Renal pelvis (tissue), 4 donors: Measurements from ENCODE around the gene PPARD. TPM values are rescaled to one million over a fixed set of nuclear protein-coding genes. Genes with fewer than 3 reads are reported as not detected.
"Not testable (repeated sequence)": the region's sequence is repeated elsewhere in the genome, so short reads cannot be mapped to it uniquely, and the experiment has no call there.

Experiments
- DNase-seq: peaks from one replicate; pipeline ENCODE4 v3.0.0-alpha.2; 2013
- polyA plus RNA-seq, 3 donors: library from polyadenylated mRNA; unstranded; fragments of 120-200 nt; gene quantifications; one replicate each; pipeline ENCODE4 v1.2.1, GENCODE V29; 2013; ENCODE audit not compliant: insufficient read length in 3 of 3

The PPARD gene
- polyA plus RNA-seq, 3 donors: 25.8 to 28.7 (median 27.8) TPM

DNA sequence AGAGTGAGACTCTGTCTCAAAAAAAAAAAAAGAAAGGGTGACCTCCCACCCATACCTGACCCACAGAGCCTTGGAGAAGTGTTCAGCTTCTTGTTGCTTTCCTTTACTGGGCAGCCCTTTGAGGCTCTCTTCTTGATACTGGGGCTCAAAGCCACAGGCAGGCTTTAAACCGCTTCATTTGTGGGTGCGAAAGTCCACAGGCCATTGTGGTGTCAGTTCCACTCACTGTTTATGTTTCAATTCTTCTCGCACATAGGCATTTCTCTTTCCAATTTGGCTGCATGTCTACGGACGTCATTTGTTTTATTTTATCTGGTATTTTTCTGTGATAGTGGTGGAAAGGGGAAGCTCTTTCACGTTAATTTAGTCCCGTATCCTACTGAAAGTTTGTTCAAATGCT lies 34.6 kb downstream of the PPARD start:
- DNase-seq: no peak

DNA sequence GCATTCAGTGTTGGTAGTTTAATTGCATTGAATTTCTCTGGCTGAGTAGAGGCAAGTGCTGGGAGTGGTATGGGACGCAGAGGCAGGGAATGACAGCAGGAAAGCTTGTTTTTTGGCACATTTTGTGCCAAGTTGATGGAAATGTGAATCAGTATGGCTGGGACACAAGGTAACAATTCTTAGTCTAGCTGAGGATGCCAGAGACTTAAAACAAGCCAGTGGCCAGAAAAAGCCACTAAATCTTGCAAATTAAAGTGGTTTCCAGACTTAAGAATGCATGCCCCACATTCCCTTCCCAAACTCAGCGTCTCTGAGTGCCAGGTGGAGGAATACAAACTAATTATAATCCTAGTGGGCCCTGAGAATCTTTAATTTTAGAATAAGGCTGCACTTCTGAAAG lies 35.9 kb downstream of the PPARD start:
- no peak for DNase-seq

DNA sequence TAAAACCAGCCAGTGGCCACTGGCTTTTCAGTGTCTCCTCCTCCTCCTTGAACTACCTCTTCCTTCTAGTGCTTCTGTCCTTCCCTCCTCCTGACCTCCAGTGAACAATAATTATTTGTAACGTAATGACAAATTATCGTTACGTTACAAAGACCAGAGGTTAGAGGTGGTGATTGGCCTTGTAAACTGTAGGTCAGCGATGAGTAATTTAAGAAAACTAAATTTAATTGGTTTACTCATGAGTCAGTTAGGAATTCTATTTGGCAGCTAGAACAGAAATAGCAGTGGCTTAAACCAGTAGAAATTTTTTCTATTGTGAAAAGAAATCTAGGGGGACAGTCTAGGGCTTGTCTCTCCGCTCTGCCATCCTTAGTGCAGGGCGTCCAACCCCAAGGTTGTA lies 38.8 kb downstream of the PPARD start:
- DNase-seq: no peak

DNA sequence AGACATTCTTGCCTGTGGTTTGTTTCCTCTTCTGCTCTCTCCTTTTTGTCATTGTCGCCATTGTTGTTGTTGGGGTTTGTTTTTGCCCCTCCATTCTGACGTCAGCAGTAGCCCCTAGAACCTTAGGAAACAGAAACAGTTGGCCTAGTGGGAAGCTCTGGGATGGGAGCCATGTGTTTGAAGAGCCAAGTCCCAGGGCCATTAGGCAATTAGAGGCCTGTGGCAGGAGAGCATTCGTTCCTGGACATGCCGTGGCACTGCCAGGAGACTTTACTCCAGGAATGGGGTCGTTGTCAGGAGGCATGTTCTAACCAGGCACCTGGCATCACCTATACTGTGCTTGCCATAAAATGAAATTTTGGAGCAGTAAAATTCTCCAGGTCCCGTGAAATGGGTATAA lies 39.7 kb downstream of the PPARD start:
- DNase-seq: no peak

DNA sequence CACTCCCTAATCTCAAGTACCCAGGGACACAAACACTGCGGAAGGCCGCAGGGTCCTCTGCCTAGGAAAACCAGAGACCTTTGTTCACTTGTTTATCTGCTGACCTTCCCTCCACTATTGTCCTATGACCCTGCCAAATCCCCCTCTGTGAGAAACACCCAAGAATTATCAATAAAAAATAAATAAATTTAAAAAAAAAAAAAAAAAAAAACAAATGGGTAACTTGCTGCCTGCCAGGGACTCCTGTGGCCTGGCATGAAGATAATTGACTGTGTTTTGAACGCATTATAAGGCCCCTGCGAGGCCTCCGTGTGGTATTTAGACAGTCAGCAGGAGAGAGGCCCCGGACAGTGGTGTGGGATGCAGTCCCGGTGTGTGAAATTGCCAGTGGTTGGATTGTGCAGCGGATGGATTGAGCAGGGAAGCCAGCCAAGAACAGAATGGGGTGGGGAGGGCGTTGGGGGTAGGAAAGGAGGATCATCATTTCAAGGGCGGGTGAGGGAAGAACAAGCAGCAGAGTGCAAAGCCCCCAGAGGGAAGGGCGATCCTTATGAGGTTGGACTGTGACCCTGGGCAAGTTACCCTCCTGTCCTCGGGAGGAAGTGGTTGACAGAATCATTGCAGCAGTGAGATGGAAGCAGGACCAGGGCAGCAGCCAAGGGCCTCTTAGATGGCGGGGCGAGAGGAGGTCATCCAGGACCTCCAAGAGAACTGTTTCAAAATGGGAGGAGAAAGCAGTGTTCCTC lies 43.3 kb downstream of the PPARD start:
- DNase-seq: no peak

DNA sequence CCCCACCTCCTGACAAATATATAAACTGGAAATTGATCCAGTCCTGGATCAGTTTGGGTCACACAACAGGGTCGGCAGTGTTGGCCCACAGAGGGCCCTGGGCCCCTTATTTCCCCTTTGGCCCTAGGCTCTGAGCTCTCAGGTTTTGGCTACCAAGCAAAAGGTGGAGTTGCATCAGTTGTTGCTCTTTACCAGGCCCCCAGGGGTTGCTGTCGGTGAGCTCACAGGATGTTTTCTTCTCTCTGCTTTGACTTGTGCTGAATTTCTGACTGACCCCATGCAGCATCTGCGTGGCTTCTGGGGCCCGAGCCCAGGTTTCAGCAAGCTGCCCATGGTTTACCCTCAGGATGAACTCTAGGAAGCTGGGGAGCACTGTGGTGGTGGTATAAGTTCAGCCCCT lies 44.6 kb downstream of the PPARD start:
- DNase-seq: no peak

DNA sequence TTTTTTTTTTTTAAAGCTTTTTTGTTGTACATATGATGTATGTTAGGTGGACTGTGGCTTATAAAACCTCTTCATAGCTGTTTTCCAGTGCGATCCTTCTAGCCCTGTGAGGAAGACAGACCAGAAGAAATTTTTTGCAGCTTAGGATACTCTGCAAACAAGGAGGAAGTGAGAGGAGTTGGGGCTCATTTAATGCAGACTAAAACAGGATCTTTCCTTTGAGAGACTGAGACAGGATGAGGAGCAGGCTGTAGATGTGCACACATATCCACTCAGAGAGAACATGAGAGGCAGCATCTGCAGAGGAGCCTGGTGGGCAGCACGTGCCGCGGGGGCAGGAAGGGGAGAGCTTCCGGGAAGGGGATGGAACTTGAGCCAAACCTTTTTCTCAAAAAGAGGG lies 45.7 kb downstream of the PPARD start:
- no peak for DNase-seq

DNA sequence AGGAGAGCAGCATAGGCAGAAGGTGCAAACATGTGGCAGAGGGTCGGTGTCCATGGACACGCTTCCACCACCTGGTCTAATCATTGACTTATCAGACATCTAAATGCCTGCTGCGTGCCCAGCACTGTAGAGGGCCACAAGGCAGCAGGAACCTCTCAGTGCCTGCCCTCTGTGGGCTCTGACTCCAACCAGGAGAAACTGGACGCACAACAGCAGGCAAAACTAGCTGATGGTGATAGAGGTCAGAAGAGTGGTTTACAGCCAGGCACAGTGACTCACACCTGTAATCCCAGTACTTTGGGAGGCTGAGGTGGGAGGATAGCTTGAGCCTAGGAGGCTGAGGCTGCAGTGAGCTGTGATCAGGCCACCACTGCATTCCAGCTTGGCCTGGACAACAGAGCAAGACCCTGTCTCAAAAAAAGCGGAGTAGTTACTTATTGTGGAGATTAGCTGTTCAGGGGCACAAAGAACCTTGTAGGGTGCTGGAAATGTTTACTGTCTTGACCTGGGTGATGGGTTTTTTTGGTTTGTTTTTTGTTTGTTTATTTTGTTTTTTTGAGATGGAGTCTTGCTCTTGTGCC lies 46.5 kb downstream of the PPARD start:
- no peak for DNase-seq

DNA sequence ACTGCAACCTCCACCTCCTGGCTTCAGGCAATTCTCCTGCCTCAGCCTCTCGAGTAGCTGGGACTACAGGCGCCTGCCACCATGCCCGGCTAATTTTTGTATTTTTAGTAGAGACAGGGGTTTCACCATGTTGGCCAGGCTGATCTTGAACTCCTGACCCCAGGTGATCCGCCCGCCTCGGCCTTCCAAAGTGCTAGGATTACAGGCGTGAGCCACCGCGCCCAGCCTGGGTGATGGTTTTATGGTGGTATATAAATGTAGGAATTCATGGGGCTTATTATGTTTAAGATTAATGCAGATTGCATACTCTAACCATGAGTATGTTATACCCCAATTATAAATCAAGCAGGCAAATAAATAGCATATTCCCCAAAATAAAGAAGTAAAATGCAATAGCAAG lies 47.0 kb downstream of the PPARD start:
- DNase-seq: not testable (repeated sequence)

DNA sequence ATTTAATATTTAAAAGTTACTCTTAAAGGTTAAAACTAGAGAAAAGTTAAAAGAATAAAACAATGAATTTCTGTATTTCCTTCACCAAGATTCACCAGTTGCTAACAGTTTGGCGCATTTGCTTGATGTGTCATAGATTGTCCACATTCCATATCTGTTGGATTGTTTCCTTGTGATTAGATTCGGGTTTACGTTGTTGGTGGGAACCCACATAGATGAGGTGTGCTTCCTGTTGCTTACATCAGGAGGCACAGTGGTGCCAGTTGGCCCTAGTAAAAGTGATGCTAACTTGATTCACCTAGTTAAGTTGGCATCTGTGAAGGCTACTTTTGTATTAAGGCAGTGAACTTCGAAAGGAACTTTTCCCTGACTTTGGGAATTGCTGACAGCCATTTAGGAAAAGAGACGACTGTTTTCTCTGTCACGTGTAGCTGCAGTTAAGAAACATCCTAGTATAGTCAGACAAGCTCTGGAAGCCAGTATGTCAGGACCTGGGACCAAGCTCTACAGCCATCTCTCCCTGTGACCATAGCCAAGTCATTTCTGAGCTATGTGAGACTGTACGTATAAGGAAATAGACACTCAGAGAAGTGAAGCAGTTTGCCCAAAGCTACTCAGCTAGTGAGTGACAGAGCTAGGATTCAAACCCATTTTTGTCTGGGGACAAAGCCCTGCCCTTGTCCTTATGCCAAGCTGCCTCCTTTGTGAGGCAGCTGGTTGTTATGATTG lies 49.0 kb downstream of the PPARD start:
- DNase-seq: no peak

DNA sequence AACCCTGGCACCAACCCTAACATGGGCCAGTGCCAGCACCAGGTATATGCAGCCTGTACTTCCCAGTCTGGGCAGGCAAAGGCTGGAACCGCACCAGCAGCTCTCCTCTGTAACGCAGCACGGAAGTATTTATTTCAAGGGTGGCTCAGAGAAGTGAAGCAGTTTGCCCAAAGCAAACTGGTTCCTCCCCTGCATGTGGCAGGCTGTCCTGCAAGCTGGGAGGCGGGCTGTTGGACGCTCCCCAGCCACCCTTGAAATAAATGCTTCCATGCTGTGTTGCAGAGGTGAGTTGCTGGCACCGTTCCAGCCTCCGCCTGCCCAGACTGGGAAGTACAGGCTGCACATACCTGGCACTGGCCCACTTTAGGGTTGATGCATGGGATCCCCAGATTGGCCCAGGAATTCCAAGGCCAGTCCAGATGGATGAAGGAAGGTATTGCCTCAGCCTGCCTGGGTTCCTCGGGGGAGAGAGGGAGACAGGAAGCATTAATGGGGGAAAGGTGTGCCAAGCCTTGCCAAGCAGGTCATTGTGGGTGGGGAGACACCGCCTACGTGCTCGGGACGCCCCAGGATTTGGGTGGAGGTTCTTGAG lies 49.8 kb downstream of the PPARD start:
- DNase-seq: no peak

DNA sequence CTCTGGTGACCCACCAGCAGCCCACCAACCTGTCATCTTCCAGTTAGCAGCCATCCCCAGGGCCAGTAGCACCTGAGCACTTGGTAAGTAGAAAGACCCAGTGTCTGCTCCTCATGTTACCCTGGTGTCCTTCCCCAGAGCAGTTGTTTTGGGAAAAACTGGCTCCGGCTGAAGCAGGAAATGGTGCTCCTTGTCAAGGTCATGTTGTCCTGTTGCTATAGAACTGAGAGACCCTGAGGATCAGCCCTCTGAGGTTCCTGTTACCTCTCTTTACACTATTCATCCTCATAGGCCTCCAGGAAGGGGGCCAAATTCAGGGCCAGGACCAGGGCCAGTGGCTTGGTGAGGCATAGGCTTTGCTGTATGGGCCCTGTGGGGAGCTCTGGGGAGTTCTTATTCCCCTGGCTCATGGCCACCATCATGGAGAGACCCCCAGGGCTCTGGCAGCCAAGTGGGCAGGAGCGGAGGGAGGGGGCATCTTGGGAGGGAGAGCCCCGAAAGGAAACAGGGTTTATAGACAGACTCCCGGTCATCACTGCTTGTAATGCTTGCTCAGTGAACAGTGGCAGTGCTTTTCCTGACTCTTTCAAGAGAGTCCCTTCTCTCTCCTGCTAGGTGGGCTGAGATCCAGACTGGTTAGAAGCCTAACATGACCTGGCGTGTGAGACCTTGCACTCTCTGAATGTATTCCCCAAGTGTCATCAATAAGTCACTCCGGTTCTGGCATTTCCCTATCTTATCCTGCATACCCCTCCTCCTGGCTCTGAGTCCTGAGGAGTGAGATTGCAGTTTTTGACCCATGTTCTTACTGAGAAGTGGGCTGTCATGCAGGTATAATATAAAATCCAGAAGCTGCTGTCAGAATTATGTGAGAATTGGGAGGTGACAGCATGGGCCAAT lies 50.7 kb downstream of the PPARD start:
- no peak for DNase-seq

DNA sequence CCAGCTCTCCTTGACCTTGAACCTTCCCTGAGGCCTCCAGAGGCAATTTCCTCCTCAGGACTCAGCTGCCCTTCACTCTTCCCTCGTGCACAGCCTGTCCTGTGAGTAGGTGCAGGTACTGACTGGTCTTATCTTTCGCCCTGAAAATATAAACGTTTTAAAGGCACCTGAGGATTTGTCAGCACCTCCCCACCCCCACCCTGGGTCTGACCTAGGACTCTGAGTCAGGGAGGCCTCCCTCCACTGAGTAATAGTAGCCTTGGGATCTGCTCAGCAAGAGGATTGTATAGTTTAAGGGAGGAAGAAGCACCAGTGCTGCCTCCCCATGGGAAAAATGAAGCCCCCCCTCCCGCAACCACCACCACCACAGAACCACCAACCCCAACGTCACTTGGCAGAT lies 54.6 kb downstream of the PPARD start:
- no peak for DNase-seq

DNA sequence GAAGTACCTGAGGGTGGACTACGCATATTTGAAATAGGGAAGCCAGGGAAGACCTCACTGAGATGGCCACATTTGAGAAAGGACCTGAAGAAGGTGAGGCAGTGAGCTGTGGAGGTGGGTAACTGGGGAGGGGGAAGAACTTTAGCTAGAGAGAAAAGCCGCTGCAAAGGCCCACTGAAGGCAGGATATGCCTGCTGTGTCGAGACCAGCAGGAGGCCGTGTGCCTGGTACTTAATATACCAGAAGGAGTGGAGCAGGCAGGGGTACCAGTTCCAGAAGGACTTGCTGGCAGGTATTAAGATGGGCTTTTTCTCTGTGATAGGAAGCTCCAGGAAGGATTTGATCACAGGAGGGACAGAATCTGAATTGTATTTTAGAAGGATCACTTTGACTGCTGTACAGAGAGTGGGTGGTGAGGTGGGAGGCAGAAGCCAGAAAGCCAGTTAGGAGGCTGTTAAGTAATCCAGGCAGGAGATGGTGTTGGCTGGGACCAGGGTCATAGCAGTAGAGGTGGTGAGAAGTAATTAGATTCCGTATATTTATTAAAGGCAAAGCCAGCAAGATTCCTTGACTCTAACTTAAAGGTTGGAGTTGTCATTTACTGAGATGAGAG lies 55.6 kb downstream of the PPARD start:
- no peak for DNase-seq

DNA sequence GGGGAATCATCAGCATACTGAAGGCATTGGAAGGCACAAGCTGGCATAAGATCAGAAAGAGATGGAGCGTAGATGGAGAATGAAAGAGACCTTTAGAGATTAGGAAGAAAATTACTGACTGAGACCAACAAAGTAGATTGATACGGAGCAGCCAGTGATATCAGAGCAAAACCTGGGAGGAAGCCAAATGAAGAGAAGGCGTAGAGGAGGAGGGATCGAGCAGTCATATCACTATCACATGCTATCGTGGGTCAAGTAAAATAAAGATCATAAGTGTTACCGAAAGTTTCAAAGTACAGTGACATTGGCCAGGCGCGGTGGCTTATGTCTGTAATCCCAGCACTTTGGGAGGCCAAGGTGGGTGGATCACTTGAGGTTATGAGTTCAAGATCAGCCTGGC lies 56.2 kb downstream of the PPARD start:
- DNase-seq: no peak

DNA sequence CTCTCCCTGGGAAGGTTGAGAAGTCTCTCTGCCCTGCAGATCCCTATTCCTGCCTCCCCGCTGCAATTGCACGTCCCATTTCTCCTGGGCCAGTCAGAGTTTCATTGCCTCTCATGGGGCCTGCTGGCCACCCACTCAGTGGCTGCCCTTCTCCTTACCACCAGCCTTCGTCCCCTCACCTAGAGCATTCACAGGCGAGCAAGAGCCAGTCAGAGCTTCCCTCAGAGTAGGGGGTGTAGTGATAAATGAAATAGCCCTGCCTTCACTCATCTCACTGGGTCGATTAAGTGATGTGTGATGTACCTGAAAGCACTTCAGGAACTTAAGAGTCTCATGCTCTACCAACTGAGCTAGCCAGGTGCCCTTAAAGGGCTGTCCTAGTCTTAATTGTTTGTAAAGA lies 57.8 kb downstream of the PPARD start:
- DNase-seq: no peak

DNA sequence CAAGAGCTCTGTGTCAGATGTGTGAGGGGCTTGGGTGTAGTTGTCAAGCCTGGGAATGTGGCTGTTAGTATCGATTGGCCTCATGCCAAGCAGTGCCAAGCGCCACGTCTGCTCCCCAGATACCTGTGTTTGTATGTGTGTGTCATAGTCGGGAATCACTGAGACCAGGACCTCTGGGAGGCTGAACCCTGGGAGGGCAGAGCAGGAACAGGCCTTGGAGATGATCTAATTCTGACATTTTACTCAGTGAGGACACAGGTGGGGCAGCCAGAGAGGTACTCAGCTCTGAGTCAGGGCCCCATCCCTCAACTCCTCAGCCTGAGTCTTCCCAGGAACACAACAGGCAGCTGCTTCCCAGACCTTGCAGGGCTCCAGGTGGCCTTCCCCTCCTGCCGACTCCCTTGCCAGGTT lies 58.5 kb downstream of the PPARD start:
- DNase-seq: no peak

DNA sequence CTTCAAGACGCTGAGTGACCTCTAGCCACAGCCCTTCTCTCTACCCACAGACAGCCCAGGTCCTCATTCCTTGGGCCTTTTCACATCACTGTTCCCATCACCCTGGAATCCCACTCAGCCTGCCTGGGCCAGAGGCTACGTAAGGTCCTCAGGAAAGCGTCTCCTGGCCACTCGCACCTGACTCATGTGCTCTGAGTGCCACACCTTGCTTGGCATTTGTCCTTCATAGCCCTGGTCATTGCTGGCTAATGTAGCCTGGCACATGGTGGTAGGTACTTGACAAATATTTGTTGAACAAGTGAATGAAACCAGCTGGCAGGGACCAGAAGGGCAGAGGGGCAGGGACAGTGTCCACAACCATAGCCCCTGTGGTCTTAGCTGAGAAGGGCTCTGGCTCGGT lies 59.2 kb downstream of the PPARD start:
- no peak for DNase-seq

DNA sequence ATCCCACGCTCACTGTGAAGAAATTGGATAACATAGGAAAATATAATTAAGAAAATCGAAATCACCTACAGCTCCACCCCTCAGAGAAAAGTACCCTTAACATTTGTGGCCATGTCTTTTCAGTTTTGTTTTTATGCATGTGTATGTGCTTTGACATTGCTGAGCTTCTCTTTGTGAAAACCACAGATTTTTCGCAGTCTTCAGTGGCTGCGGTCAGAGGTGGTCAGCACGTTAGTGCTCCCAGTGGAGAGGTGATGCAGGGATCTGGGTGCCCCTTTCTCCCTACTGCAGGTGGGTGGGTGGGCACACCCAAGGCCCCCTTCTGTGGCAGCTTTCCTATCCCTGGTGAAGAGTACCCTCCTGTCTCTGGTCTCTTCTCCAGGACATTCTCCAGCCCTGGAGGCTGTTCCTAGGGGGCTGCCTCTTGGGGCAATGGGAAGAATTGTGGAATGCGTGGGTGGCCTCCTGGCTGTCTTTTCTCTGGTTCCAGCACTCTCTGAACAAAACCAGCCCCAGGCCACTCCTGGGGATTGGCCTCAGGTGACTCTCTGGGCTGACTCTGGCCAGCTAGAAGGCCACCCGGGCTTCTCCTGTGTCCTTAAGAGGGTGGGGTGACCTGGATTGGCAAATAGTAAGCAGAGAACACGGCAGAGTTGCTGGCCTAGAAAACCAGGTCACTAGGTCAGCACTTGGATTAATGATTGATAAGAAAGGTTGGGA lies 59.9 kb downstream of the PPARD start:
- DNase-seq: peak; percentile 58

DNA sequence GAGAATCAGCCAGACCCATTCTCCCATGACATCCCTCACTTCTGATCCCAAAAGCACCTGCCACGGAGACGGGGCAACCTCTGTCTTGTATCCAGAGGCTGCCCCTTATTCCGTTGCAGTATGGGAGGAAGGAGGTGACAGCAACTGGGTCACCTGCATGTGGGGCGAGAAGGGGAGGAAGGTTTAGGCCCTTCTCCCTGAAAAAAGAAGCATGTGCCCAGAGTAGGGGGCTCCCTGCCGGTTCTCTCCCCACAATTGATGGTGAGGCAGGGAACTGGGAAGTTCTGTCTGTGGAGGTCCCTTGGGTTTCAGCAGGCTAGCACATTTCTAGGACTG lies 60.5 kb downstream of the PPARD start:
- DNase-seq: no peak
